Jurkat, Clone E6-1 (cell line): ENCODE results near the gene NCOA5. TPM values are rescaled to one million over a fixed set of nuclear protein-coding genes. Genes with fewer than 3 reads are reported as not detected.

Source experiments
- DNase-seq: peaks from one replicate; pipeline ENCODE4 v3.0.0-alpha.2; 2011; ENCODE audit warnings: low read depth, low spot score
- H3K4me3 ChIP-seq: 2 replicates; pipeline ENCODE4 v1.5.1; 2011; ENCODE audit warnings: mild to moderate bottlenecking, low read length, control low read depth, moderate library complexity
- polyA plus RNA-seq: library from polyadenylated mRNA; unstranded; fragments of >200 nt; gene quantifications from one replicate; pipeline ENCODE4 v1.2.1, GENCODE V29; 2012; ENCODE audit warnings: missing spikeins; ENCODE audit not compliant: insufficient read length, insufficient read depth

The NCOA5 gene
- 26.9 TPM for polyA plus RNA-seq

GRCh38 chr20:46089417-46090388 is at the start of gene NCOA5:
TSS of gene NCOA5 (minus strand) at chr20:46089962. CDS start at chr20:46079424, 10,538 bp downstream.
- DNase-seq: peak; percentile 93
- H3K4me3 ChIP-seq: peak within 1 kb of the TSS; percentile 83

GRCh38 chr20:46139266-46139889 is 49.6 kb upstream of the NCOA5 start:
- DNase-seq: no peak

GRCh38 chr20:46137816-46138215 is 48.1 kb upstream of the NCOA5 start:
- no peak for DNase-seq
- H3K4me3 ChIP-seq: no peak overlapping the region

More at GRCh38 chr20:46139266-46139889, 49.6 kb upstream of the NCOA5 start:
- no peak overlapping the region for H3K4me3 ChIP-seq

- DNase-seq: no peak
- H3K4me3 ChIP-seq: no peak overlapping the region
These were observed 46.3 kb upstream of the NCOA5 start for GRCh38 chr20:46135856-46136633.

- no peak for DNase-seq
- no peak overlapping the region for H3K4me3 ChIP-seq
These were observed 45.0 kb upstream of the NCOA5 start for GRCh38 chr20:46134716-46135115.

GRCh38 chr20:46133886-46134654 is 44.3 kb upstream of the NCOA5 start:
- no peak for DNase-seq
- no peak overlapping the region for H3K4me3 ChIP-seq

GRCh38 chr20:46132705-46133120 is 43.0 kb upstream of the NCOA5 start:
- DNase-seq: peak; percentile 22
- H3K4me3 ChIP-seq: no peak overlapping the region

- no peak overlapping the region for H3K4me3 ChIP-seq
- no peak for DNase-seq
These were observed 41.6 kb upstream of the NCOA5 start for GRCh38 chr20:46131396-46131795.

GRCh38 chr20:46130534-46130933 is 40.8 kb upstream of the NCOA5 start:
- no peak overlapping the region for H3K4me3 ChIP-seq
- no peak for DNase-seq

- no peak overlapping the region for H3K4me3 ChIP-seq
- DNase-seq: no peak
These were observed 40.3 kb upstream of the NCOA5 start for GRCh38 chr20:46129955-46130481.

- no peak for DNase-seq
These were observed 38.8 kb upstream of the NCOA5 start for GRCh38 chr20:46128310-46129151.

GRCh38 chr20:46127396-46128010 is 37.7 kb upstream of the NCOA5 start:
- no peak for DNase-seq
- no peak overlapping the region for H3K4me3 ChIP-seq

More at GRCh38 chr20:46128310-46129151, 38.8 kb upstream of the NCOA5 start:
- no peak overlapping the region for H3K4me3 ChIP-seq

GRCh38 chr20:46126440-46127056 is 36.8 kb upstream of the NCOA5 start:
- no peak overlapping the region for H3K4me3 ChIP-seq

GRCh38 chr20:46123482-46124245 is 33.9 kb upstream of the NCOA5 start:
- H3K4me3 ChIP-seq: no peak overlapping the region
- DNase-seq: no peak

More at GRCh38 chr20:46126440-46127056, 36.8 kb upstream of the NCOA5 start:
- DNase-seq: no peak

GRCh38 chr20:46122516-46123481 is 33.0 kb upstream of the NCOA5 start:
- no peak overlapping the region for H3K4me3 ChIP-seq
- DNase-seq: no peak
